RWPE2 (cell line): ENCODE results near the gene MPZL1.
"Not testable (repeated sequence)": the region's sequence is repeated elsewhere in the genome, so short reads cannot be mapped to it uniquely, and the experiment has no call there.

ENCODE experiments used
- ATAC-seq: fragments of 200-7000 bp; cut with Tn5 transposase; 3 replicates; pipeline ENCODE4 v1.9.1; 2021; ENCODE audit warnings: low read depth
- DNase-seq: peaks from one replicate; pipeline ENCODE4 v3.0.0-alpha.2; 2020; ENCODE audit warnings: low spot score
- H3K27ac ChIP-seq: fragments of 450-650 bp; 2 replicates; pipeline ENCODE4 v1.5.1; 2017; ENCODE audit warnings: mild to moderate bottlenecking; ENCODE audit not compliant: poor library complexity, severe bottlenecking
- H3K27me3 ChIP-seq: fragments of 250-450 bp; sonication (Bioruptor Pico); 2 replicates; pipeline ENCODE4 v1.5.1; 2021; ENCODE audit warnings: mild to moderate bottlenecking, moderate library complexity; ENCODE audit not compliant: insufficient read depth, poor library complexity, severe bottlenecking
- H3K36me3 ChIP-seq: fragments of 250-450 bp; sonication (Bioruptor Pico); 2 replicates; pipeline ENCODE4 v1.5.1; 2020; ENCODE audit warnings: low read depth, mild to moderate bottlenecking, moderate library complexity
- H3K4me1 ChIP-seq: fragments of 250-450 bp; sonication (Bioruptor Pico); 2 replicates; pipeline ENCODE4 v1.5.1; 2021; ENCODE audit warnings: mild to moderate bottlenecking, moderate library complexity; ENCODE audit not compliant: insufficient read depth, poor library complexity, severe bottlenecking
- H3K4me3 ChIP-seq: fragments of 250-450 bp; sonication (Bioruptor Pico); 2 replicates; pipeline ENCODE4 v1.5.1; 2021; ENCODE audit warnings: mild to moderate bottlenecking, moderate library complexity; ENCODE audit not compliant: severe bottlenecking
- H3K9me3 ChIP-seq: fragments of 250-450 bp; sonication (Bioruptor Pico); 2 replicates; pipeline ENCODE4 v1.5.1; 2021; ENCODE audit warnings: mild to moderate bottlenecking, moderate library complexity; ENCODE audit not compliant: severe bottlenecking
- CTCF ChIP-seq: fragments of 450-650 bp; IDR thresholded peaks from one replicate; pipeline ENCODE4 v1.5.1; 2017; ENCODE audit warnings: mild to moderate bottlenecking, moderate library complexity; ENCODE audit not compliant: poor library complexity, severe bottlenecking

MPZL1 gene

GRCh38 chr1:167799747-167800146, 78.0 kb downstream of the MPZL1 start:
- Histone ChIP-seq H3K9me3 (no peaks in the 10 kb centered on the region), H3K4me1 (peaks cover 34% of the 10 kb centered on the region), H3K27ac (peak overlapping the region; percentile 93), H3K36me3 (no peaks in the 10 kb centered on the region), H3K27me3 (no peaks in the 10 kb centered on the region), H3K4me3 (no peak overlapping the region)
- no peak for TF ChIP-seq CTCF
- DNase-seq (no peak), ATAC-seq (peak; percentile 19; the same call in 2 of the 3 replicates)

- ATAC-seq (no peak), DNase-seq (no peak)
- H3K9me3 ChIP-seq: no peaks in the 10 kb centered on the region
- H3K27me3 ChIP-seq: no peaks in the 10 kb centered on the region
- no peak overlapping the region for H3K27ac ChIP-seq
- H3K4me3 ChIP-seq: no peak overlapping the region
- no peaks in the 10 kb centered on the region for H3K36me3 ChIP-seq
- no peak for TF ChIP-seq CTCF
- peaks cover 33% of the 10 kb centered on the region for H3K4me1 ChIP-seq
These were observed 78.5 kb downstream of the MPZL1 start for GRCh38 chr1:167800251-167800650.

GRCh38 chr1:167802235-167802634, 80.5 kb downstream of the MPZL1 start:
- DNase-seq (no peak), ATAC-seq (no peak)
- Histone ChIP-seq H3K27me3 (no peaks in the 10 kb centered on the region), H3K36me3 (no peaks in the 10 kb centered on the region), H3K4me1 (peaks cover 14% of the 10 kb centered on the region), H3K9me3 (no peaks in the 10 kb centered on the region), H3K27ac (no peak overlapping the region), H3K4me3 (no peak overlapping the region)
- no peak for TF ChIP-seq CTCF

- TF ChIP-seq CTCF: peak; percentile 97
- no peak overlapping the region for H3K4me3 ChIP-seq
- H3K4me1 ChIP-seq: peaks cover 6% of the 10 kb centered on the region
- H3K9me3 ChIP-seq: no peaks in the 10 kb centered on the region
- peak; percentile 96 for ATAC-seq
- H3K36me3 ChIP-seq: no peaks in the 10 kb centered on the region
- no peak overlapping the region for H3K27ac ChIP-seq
- H3K27me3 ChIP-seq: no peaks in the 10 kb centered on the region
- peak; percentile 88 for DNase-seq
These were observed 81.8 kb downstream of the MPZL1 start for GRCh38 chr1:167803358-167804207.

- Histone ChIP-seq H3K4me1 (no peaks in the 10 kb centered on the region), H3K27me3 (no peaks in the 10 kb centered on the region), H3K9me3 (no peaks in the 10 kb centered on the region), H3K27ac (no peak overlapping the region), H3K36me3 (no peaks in the 10 kb centered on the region), H3K4me3 (no peak overlapping the region)
- no peak for TF ChIP-seq CTCF
- ATAC-seq (no peak), DNase-seq (no peak)
These were observed 83.3 kb downstream of the MPZL1 start for GRCh38 chr1:167805041-167805556.

GRCh38 chr1:167806235-167806634, 84.5 kb downstream of the MPZL1 start:
- H3K9me3 ChIP-seq, H3K4me3 ChIP-seq, DNase-seq, ATAC-seq, H3K4me1 ChIP-seq, H3K27ac ChIP-seq, H3K27me3 ChIP-seq, H3K36me3 ChIP-seq: not testable (repeated sequence)

GRCh38 chr1:167806676-167807075, 84.9 kb downstream of the MPZL1 start:
- not testable (repeated sequence) for H3K27me3 ChIP-seq, H3K9me3 ChIP-seq, DNase-seq, H3K36me3 ChIP-seq, H3K27ac ChIP-seq, H3K4me3 ChIP-seq, ATAC-seq, H3K4me1 ChIP-seq
